GM10266 (cell line): ENCODE results near the gene OR56A4.

Experiments used
- DNase-seq: peaks from one replicate; pipeline ENCODE4 v3.0.0; 2012; ENCODE audit errors: extremely low spot score
- CTCF ChIP-seq: IDR thresholded peaks from 2 replicates; pipeline ENCODE4 v1.5.1; 2012; ENCODE audit warnings: mild to moderate bottlenecking, low read depth; ENCODE audit not compliant: control insufficient read depth, insufficient read depth; ENCODE audit errors: missing control alignments

Gene OR56A4

GRCh38 chr11:6022956-6023355 is 16.2 kb upstream of the OR56A4 start:
- TF ChIP-seq CTCF: peak; percentile 46
- no peak for DNase-seq

GRCh38 chr11:6013042-6013441 is 6.3 kb upstream of the OR56A4 start:
- DNase-seq: no peak
- no peak for TF ChIP-seq CTCF

- TF ChIP-seq CTCF: no peak
- no peak for DNase-seq
Observed at GRCh38 chr11:6012035-6012668, 5.4 kb upstream of the OR56A4 start.

GRCh38 chr11:6006395-6006794 is 351 bp downstream of the OR56A4 start:
- no peak for TF ChIP-seq CTCF
- no peak for DNase-seq

- DNase-seq: no peak
- no peak for TF ChIP-seq CTCF
Observed at GRCh38 chr11:6002202-6002699, 4.5 kb downstream of the OR56A4 start.

- no peak for TF ChIP-seq CTCF
- no peak for DNase-seq
Observed at GRCh38 chr11:5994791-5995190, 12.0 kb downstream of the OR56A4 start.

GRCh38 chr11:5992604-5993251 is 14.0 kb downstream of the OR56A4 start:
- TF ChIP-seq CTCF: peak; percentile 48
- peak; percentile 42 for DNase-seq
